ENCODE data around the gene PHLDA2. TPM values are rescaled to one million over a fixed set of nuclear protein-coding genes. Genes with fewer than 3 reads are reported as not detected.
"Not testable (repeated sequence)": the region's sequence is repeated elsewhere in the genome, so short reads cannot be mapped to it uniquely, and the experiment has no call there.

PHLDA2 gene
- total RNA-seq, 4 donors from 2014 or later: 7.0 to 26.4 (median 18.2) TPM

GRCh38 chr11:2940921-2941821 is 12.0 kb upstream of the PHLDA2 start:
- peak in 1 of 2 donors; percentile 69 for DNase-seq (ENCODE audit: low spot score in 2 of 2)
- peaks cover 46% of the 10 kb centered on the region for H3K4me1 ChIP-seq

GRCh38 chr11:2940147-2940920 is 11.1 kb upstream of the PHLDA2 start:
- Histone ChIP-seq H3K9me3 (peaks cover 7% of the 10 kb centered on the region), H3K4me1 (peaks cover 38% of the 10 kb centered on the region), H3K27ac (no peak overlapping the region), H3K27me3 (no peaks in the 10 kb centered on the region), H3K4me3 (no peak overlapping the region), H3K36me3 (peaks cover 12% of the 10 kb centered on the region)
- peak; percentile 78 to 85 for DNase-seq (ENCODE audit: low spot score in 2 of 2)
- TF ChIP-seq POLR2A (IDR thresholded peaks at IDR 0.05) (no peak), EP300 (IDR thresholded peaks at IDR 0.05) (no peak), CTCF (IDR thresholded peaks at IDR 0.05) (no peak), POLR2AphosphoS5 (IDR thresholded peaks at IDR 0.05) (no peak)
- WGBS: 82% methylated on average over 4 of the region's 16 CpGs

More at GRCh38 chr11:2940921-2941821, 12.0 kb upstream of the PHLDA2 start:
- WGBS: 50% methylated on average over 2 of the region's 10 CpGs
- H3K27ac ChIP-seq: no peak overlapping the region
- peaks cover 7% of the 10 kb centered on the region for H3K9me3 ChIP-seq
- no peak overlapping the region for H3K4me3 ChIP-seq
- H3K27me3 ChIP-seq: no peaks in the 10 kb centered on the region
- peaks cover 12% of the 10 kb centered on the region for H3K36me3 ChIP-seq
- TF ChIP-seq EP300 (IDR thresholded peaks at IDR 0.05): no peak
- TF ChIP-seq POLR2AphosphoS5 (IDR thresholded peaks at IDR 0.05): no peak
- TF ChIP-seq POLR2A (IDR thresholded peaks at IDR 0.05): no peak
- TF ChIP-seq CTCF (IDR thresholded peaks at IDR 0.05): no peak

- not testable (repeated sequence) for H3K9me3 ChIP-seq; DNase-seq (ENCODE audit: low spot score in 2 of 2); H3K27ac ChIP-seq; H3K36me3 ChIP-seq; H3K27me3 ChIP-seq; H3K4me3 ChIP-seq
- 88% methylated on average over 20 of the region's 20 CpGs for WGBS
- H3K4me1 ChIP-seq: peaks cover 22% of the 10 kb centered on the region
Measured at GRCh38 chr11:2938458-2939418, 9.5 kb upstream of the PHLDA2 start.

- not testable (repeated sequence) for H3K27ac ChIP-seq; DNase-seq (ENCODE audit: low spot score in 2 of 2); H3K4me3 ChIP-seq; H3K36me3 ChIP-seq; H3K27me3 ChIP-seq; H3K9me3 ChIP-seq
- peaks cover 23% of the 10 kb centered on the region for H3K4me1 ChIP-seq
- WGBS: 93% methylated on average over 31 of the region's 32 CpGs
Measured at GRCh38 chr11:2937641-2938457, 8.6 kb upstream of the PHLDA2 start.

- Histone ChIP-seq H3K27ac (no peak overlapping the region), H3K4me3 (no peak overlapping the region), H3K9me3 (peaks cover 7% of the 10 kb centered on the region), H3K4me1 (peaks cover 29% of the 10 kb centered on the region), H3K27me3 (no peaks in the 10 kb centered on the region), H3K36me3 (no peaks in the 10 kb centered on the region)
- WGBS: 76% methylated on average over 11 of the region's 14 CpGs
- TF ChIP-seq CTCF (IDR thresholded peaks at IDR 0.05) (no peak), POLR2A (IDR thresholded peaks at IDR 0.05) (no peak), POLR2AphosphoS5 (IDR thresholded peaks at IDR 0.05) (no peak), EP300 (IDR thresholded peaks at IDR 0.05) (no peak)
- peak in 1 of 2 donors; percentile 65 for DNase-seq (ENCODE audit: low spot score in 2 of 2)
Measured at GRCh38 chr11:2934611-2935239, 5.5 kb upstream of the PHLDA2 start.

All from suprapubic skin (tissue), 4 donors.